ENCODE results near the gene CLASP1.
"Not testable (repeated sequence)": the region's sequence is repeated elsewhere in the genome, so short reads cannot be mapped to it uniquely, and the experiment has no call there.

The CLASP1 gene

GRCh38 chr2:121298476-121298875 is 350.8 kb downstream of the CLASP1 start:
- DNase-seq: no peak

DNA sequence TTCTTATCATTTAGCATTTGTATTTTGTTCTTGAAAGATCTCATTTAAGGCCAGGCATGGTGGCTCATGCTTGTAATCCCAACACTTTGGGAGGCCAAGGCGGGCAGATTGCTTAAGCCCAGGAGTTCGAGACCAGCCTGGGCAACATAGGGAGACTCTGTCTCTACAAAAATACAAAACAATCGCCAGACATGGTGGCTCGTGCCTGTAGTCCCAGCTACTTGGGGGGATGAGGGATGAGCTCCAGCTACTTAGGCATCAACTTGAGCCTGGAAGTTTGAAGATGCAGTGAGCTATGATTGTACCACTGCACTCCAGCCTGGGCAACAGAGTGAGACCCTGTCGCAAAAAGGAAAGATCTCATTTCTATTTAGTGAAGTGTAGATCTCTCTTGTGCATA is 351.4 kb downstream of the CLASP1 start:
- DNase-seq: not testable (repeated sequence)

DNA sequence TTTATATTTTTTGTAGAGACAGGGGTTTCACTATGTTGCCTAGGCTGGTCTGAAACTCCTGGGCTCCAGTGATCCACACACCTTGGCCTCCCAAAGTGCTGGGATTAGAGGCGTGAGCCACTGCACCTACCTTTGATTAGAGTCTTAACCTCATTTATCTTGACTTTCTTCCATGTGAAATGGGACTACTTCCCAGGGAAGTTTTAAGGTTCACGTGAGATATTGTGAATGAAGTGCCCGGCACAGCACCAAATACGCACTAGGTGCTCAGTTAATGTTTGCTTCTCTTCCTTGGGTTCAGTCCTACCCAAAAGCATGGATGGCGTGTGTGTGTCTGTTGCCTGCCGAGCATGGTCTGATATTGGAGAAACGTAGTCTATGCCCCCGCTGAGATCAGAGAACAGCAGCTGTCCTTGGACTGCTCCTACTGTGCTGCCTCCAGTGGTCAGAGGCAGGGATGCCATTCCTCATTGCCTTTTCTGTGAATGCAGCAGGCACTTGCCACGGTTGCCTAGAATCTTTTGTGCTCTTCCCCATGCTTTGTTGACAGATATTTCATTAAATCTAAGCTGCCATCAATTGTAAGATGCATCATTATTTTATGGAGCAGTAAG is 351.9 kb downstream of the CLASP1 start:
- DNase-seq: no peak

- DNase-seq: no peak
Observed at GRCh38 chr2:121295911-121296650, 353.2 kb downstream of the CLASP1 start.

DNA sequence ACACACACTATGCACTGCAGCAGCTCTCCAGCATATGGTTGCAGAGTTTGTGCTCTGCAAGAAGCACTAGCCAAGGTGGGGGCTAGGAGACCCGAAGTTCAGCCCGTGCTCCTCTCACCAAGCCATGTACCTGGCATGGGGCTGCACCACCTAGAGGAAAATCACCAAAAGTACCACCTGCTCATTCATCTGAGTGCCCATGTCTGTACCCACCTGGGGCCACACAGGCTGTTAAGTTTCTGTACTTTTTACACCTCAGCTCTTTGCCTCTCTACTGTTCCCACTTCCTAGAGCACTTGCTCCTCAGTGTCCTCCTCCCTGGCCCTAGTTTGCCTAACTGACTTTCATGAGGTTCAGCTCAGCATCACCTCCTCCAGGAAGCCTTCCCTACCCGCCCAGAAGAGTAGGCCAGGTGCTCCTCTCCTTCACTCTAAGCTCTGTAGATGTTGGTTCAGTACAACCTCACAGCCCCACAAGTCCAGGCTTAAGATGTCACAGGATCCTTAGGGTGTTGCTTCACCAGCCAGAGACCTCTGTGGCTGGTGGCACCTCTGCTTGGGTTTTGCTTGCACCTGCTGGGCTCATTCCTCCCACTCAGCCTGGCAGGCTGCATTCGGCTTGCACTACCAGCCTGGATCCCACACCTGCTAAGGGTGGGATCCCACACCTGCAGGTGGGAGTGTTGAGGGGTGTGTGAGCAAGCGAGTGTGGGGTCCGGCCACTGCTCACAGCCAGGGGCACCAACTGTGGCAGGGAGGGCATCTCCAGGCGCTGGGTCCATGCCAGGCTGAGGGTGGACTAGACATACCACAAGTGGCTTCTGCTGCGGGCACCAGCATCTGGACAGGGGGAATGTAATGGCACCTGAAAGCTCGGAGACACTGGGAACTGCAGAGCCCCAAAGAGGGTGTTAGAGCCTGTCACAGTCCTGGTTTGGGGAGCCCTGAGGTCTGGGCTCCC is 354.1 kb downstream of the CLASP1 start:
- no peak for DNase-seq

GRCh38 chr2:121293450-121294325 is 355.6 kb downstream of the CLASP1 start:
- DNase-seq: no peak

DNA sequence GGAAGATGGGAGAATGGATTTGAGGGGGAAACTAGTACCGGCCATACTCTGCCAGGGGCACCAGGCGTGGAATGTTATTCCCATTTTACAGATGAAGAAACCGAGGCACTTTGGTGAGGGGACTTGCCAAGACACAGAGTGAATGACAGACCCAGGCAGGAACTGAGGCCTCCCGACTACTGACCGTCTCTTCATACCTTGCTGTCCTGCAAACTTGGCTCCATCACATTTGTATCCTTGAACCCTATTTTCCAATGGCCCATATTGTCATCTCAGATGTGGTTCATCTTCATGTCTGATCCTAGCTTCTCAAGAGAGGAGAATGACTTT is 358.0 kb downstream of the CLASP1 start:
- no peak for DNase-seq

- DNase-seq: no peak
Observed at GRCh38 chr2:121289271-121289670, 360.0 kb downstream of the CLASP1 start.

GRCh38 chr2:121288454-121289231 is 360.6 kb downstream of the CLASP1 start:
- DNase-seq: no peak

- DNase-seq: no peak
Observed at GRCh38 chr2:121287956-121288355, 361.3 kb downstream of the CLASP1 start.

All from NCI-H748 treated with DMSO at 0.1 percent for 48 hours (cell line).